ENCODE measurements around the gene TSHZ2. TPM values are rescaled to one million over a fixed set of nuclear protein-coding genes. Genes with fewer than 3 reads are reported as not detected.

Gene TSHZ2
- total and polyA plus RNA-seq, 2 donors (not counting 3 experiments of a cell fraction or from before 2014, with no cell fraction given): not detected

GRCh38 chr20:53321596-53321995, 349.4 kb downstream of the TSHZ2 start:
- Histone ChIP-seq H2AFZ (ENCODE audit: low read depth, low read length) (no peak overlapping the region), H3K9ac (replicated peaks; ENCODE audit: extremely low read depth, insufficient read depth, low read length) (no peak overlapping the region), H3K9me3 (replicated peaks; ENCODE audit: control insufficient read depth, insufficient read depth, low read length) (no peaks in the 10 kb centered on the region), H3K9me1 (replicated peaks; ENCODE audit: control insufficient read depth, extremely low read depth, insufficient read depth, low read length) (no peaks in the 10 kb centered on the region), H3K27ac (ENCODE audit: insufficient read depth, low read depth, low read length) (no peak overlapping the region), H3K27me3 (ENCODE audit: control insufficient read depth in 2 of 2, insufficient read depth in 2 of 2, low read length in 2 of 2) (no peaks in the 10 kb centered on the region), H3K4me1 (ENCODE audit: control insufficient read depth, extremely low read depth, insufficient read depth, low read length) (no peaks in the 10 kb centered on the region), H3K4me2 (ENCODE audit: insufficient read depth, low read length) (no peak overlapping the region), H3K79me2 (ENCODE audit: control insufficient read depth, insufficient read depth, low read length) (no peaks in the 10 kb centered on the region), H4K20me1 (replicated peaks; ENCODE audit: control insufficient read depth, extremely low read depth, insufficient read depth, low read length) (no peaks in the 10 kb centered on the region), H3K4me3 (replicated peaks in 1 of 3; ENCODE audit: insufficient read depth in 1 of 3, low read depth in 1 of 3, low read length in 3 of 3) (no peak overlapping the region), H3K36me3 (ENCODE audit: control insufficient read depth in 2 of 2, extremely low read depth in 1 of 2, insufficient read depth in 2 of 2, low read length in 2 of 2) (no peaks in the 10 kb centered on the region)
- no TSS peak for BruUV-seq (replicated peaks)
- ChIA-PET CTCF (no interaction called here), POLR2A (interaction anchor here (0.6 kb wide), 1 partner anchor 35 kb away, joined by 4 read pairs; no protein-coding TSS in a partner anchor)
- dilution Hi-C loops (cut with MboI; ENCODE audit: extremely low pct_ligation_motif_present, low sequenced_read_pairs) (no loop called here), intact Hi-C loops (cut with micrococcal nuclease) (no loop called here)
- no peak for DNase-seq (ENCODE audit: low read depth, low spot score)
- TF ChIP-seq EZH2 (IDR thresholded peaks at IDR 0.05; ENCODE audit: borderline replicate concordance, low read depth, low read length, severe bottlenecking) (no peak), GATA2 (IDR thresholded peaks at IDR 0.05; ENCODE audit: insufficient read depth, insufficient read length, low read depth, low read length) (no peak), JUN (IDR thresholded peaks at IDR 0.05; ENCODE audit: borderline replicate concordance, insufficient read depth, insufficient read length, low read depth) (no peak), FOS (IDR thresholded peaks at IDR 0.05; ENCODE audit: borderline replicate concordance, insufficient read depth, low read length) (no peak), POLR2AphosphoS5 (IDR thresholded peaks at IDR 0.05; ENCODE audit: insufficient read depth, low read depth, low read length) (no peak), MYC (IDR thresholded peaks at IDR 0.05; ENCODE audit: low read depth, low read length) (no peak), POLR2A (IDR thresholded peaks at IDR 0.05; ENCODE audit: low read depth, low read length) (no peak)
- TF ChIP-seq, protein P1, sequence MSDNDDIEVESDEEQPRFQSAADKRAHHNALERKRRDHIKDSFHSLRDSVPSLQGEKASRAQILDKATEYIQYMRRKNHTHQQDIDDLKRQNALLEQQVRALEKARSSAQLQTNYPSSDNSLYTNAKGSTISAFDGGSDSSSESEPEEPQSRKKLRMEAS (IDR thresholded peaks at IDR 0.05; ENCODE audit: insufficient read depth, insufficient read length): no peak
- TF ChIP-seq, protein P2, sequence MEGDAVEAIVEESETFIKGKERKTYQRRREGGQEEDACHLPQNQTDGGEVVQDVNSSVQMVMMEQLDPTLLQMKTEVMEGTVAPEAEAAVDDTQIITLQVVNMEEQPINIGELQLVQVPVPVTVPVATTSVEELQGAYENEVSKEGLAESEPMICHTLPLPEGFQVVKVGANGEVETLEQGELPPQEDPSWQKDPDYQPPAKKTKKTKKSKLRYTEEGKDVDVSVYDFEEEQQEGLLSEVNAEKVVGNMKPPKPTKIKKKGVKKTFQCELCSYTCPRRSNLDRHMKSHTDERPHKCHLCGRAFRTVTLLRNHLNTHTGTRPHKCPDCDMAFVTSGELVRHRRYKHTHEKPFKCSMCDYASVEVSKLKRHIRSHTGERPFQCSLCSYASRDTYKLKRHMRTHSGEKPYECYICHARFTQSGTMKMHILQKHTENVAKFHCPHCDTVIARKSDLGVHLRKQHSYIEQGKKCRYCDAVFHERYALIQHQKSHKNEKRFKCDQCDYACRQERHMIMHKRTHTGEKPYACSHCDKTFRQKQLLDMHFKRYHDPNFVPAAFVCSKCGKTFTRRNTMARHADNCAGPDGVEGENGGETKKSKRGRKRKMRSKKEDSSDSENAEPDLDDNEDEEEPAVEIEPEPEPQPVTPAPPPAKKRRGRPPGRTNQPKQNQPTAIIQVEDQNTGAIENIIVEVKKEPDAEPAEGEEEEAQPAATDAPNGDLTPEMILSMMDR (IDR thresholded peaks at IDR 0.05; ENCODE audit: extremely low read depth in 1 of 2, insufficient read depth in 1 of 2, low read depth in 1 of 2, low read length in 2 of 2): no peak
- no peak for FAIRE-seq
